ENCODE results near the gene BTBD9.

BTBD9 gene

DNA sequence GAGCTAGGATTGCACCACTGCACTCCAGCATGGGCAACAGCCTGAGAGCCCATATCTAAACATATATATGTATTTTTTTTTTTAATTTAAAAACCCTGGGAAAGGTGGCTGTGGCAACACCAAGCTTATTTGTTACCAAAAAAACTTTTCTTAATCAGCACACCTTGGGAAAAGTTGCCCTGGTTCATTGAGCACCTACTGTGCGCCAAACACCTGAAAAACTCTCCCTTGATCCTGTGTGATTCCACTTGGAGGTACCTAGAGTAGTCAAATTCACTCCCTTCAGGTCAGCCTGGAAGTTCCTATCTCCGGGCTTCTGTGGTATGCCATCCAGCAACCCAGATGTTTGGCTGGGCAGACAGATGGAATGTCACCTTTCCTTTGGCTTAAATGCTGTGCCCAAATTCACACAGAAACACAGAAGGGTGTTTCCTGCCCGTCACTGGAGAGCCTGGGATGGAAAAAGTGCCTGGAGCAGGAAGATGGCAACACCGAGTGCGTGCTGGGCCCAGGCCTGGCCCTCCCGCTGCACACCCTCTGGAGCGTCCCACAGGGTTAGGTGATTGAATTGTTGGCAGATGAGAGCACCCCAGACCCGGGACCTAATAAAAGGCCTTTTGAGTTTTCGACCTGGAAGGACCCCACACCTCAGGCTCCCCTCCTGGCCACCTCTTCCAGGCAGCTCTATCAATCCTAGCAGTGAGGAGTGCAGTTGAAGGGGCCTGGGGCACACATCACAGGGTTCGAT, 482.7 kb downstream of the BTBD9 start:
- TF ChIP-seq, protein P1, sequence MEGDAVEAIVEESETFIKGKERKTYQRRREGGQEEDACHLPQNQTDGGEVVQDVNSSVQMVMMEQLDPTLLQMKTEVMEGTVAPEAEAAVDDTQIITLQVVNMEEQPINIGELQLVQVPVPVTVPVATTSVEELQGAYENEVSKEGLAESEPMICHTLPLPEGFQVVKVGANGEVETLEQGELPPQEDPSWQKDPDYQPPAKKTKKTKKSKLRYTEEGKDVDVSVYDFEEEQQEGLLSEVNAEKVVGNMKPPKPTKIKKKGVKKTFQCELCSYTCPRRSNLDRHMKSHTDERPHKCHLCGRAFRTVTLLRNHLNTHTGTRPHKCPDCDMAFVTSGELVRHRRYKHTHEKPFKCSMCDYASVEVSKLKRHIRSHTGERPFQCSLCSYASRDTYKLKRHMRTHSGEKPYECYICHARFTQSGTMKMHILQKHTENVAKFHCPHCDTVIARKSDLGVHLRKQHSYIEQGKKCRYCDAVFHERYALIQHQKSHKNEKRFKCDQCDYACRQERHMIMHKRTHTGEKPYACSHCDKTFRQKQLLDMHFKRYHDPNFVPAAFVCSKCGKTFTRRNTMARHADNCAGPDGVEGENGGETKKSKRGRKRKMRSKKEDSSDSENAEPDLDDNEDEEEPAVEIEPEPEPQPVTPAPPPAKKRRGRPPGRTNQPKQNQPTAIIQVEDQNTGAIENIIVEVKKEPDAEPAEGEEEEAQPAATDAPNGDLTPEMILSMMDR (IDR thresholded peaks at IDR 0.05; ENCODE audit: insufficient read depth, low read length, missing control alignments) = no peak
- ChIA-PET POLR2A (no interaction called here), CTCF (interaction anchor here (0.9 kb wide), 1 partner anchor 12 kb away, joined by 3 read pairs; no protein-coding TSS in a partner anchor)
- no peak for DNase-seq (ENCODE audit: low read depth, low spot score)
- no peak overlapping the region for H3K4me3 ChIP-seq (ENCODE audit: low read depth, low read length)

DNA sequence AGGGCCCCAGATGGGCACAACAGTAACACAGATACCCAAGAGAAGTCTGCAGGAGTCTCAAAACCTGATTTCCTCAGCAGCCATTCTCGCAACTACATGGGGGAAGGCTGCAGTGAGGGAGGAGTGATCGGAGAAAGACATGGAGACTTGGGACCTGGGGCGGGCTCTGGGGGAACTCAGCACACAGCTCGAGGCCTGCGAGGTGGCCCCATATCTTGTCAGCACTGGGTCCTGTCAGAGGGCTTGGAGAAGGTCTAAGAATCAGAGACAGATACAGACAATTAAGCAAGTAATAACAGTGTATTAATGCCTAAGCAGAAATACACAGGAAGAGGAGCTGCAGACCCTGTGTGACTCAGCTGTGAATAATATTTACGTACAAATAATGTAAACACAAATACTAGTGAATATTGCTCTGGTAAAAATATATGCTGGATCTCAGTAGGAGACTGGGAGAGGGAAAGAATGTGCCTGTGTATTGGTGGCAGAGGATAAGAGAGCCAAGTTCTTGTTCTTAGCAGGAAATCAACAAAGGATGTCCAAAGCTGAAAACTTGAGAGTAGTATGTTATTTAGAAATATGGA, 484.0 kb downstream of the BTBD9 start:
- POLR2A ChIA-PET = no interaction called here
- no peak for DNase-seq (ENCODE audit: low read depth, low spot score)
- H3K4me3 ChIP-seq (ENCODE audit: low read depth, low read length) = no peak overlapping the region
- TF ChIP-seq, protein P1 (IDR thresholded peaks at IDR 0.05; ENCODE audit: insufficient read depth, low read length, missing control alignments) = no peak
- CTCF ChIA-PET = interaction anchor here (0.5 to 2.1 kb wide), 3 partner anchors 11 to 122 kb away, joined by 3 to 5 read pairs (median 3); no protein-coding TSS in a partner anchor

- TF ChIP-seq, protein P1 (IDR thresholded peaks at IDR 0.05; ENCODE audit: insufficient read depth, low read length, missing control alignments) = no peak
- no peak overlapping the region for H3K4me3 ChIP-seq (ENCODE audit: low read depth, low read length)
- CTCF ChIA-PET = interaction anchor here (0.5 to 2.1 kb wide), 2 partner anchors 38 to 121 kb away, joined by 3 to 5 read pairs; no protein-coding TSS in a partner anchor
- POLR2A ChIA-PET = no interaction called here
- DNase-seq (ENCODE audit: low read depth, low spot score) = no peak
Measured at GRCh38 chr6:38155144-38155543, 484.6 kb downstream of the BTBD9 start.

GRCh38 chr6:38154731-38155130, 485.0 kb downstream of the BTBD9 start:
- ChIA-PET CTCF (interaction anchor here (2.1 kb wide), 1 partner anchor 121 kb away, joined by 5 read pairs; no protein-coding TSS in a partner anchor), POLR2A (no interaction called here)
- DNase-seq (ENCODE audit: low read depth, low spot score) = no peak
- no peak overlapping the region for H3K4me3 ChIP-seq (ENCODE audit: low read depth, low read length)
- TF ChIP-seq, protein P1 (IDR thresholded peaks at IDR 0.05; ENCODE audit: insufficient read depth, low read length, missing control alignments) = no peak

DNA sequence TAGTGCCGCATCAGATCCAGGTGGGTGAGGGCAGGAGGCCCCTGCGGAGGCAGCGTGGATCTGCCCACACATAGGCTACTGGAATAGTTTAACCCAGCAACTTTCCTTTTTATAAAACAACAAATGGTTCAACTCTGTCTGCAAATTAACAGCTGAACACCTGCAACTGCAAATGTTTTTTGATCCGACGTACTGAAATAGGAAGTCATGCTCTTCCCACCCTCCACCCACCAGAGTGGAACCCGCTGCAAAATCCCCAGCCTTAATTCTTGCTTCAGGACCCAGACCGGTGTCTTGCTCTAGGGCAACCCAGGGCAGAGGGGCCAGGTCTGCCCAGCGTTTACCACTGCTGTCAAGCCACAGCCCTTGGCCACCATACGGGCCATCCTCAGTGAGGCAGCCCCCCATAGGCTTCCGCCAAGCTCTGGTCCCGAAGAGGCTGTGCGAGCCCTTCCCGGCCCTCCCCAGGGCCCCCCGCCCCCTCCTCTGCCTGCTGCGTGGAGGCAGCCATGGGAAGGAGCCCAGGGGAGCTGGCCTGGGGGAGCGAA, 485.9 kb downstream of the BTBD9 start:
- POLR2A ChIA-PET = interaction anchor here (0.6 kb wide), 1 partner anchor 106 kb away, joined by 3 read pairs; no protein-coding TSS in a partner anchor

More for the DNA sequence above, 485.9 kb downstream of the BTBD9 start:
- TF ChIP-seq, protein P1 (IDR thresholded peaks at IDR 0.05; ENCODE audit: insufficient read depth, low read length, missing control alignments) = no peak
- CTCF ChIA-PET = interaction anchor here (1.2 to 1.6 kb wide), 2 partner anchors 10 to 17 kb away, joined by 3 read pairs; no protein-coding TSS in a partner anchor
- no peak for DNase-seq (ENCODE audit: low read depth, low spot score)
- H3K4me3 ChIP-seq (ENCODE audit: low read depth, low read length) = no peak overlapping the region

Data from AG04449 (cell line).